ENCODE measurements around the gene APOL5.

- TF ChIP-seq, protein P1, sequence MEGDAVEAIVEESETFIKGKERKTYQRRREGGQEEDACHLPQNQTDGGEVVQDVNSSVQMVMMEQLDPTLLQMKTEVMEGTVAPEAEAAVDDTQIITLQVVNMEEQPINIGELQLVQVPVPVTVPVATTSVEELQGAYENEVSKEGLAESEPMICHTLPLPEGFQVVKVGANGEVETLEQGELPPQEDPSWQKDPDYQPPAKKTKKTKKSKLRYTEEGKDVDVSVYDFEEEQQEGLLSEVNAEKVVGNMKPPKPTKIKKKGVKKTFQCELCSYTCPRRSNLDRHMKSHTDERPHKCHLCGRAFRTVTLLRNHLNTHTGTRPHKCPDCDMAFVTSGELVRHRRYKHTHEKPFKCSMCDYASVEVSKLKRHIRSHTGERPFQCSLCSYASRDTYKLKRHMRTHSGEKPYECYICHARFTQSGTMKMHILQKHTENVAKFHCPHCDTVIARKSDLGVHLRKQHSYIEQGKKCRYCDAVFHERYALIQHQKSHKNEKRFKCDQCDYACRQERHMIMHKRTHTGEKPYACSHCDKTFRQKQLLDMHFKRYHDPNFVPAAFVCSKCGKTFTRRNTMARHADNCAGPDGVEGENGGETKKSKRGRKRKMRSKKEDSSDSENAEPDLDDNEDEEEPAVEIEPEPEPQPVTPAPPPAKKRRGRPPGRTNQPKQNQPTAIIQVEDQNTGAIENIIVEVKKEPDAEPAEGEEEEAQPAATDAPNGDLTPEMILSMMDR (IDR thresholded peaks at IDR 0.05), result no peak
- TF ChIP-seq EP300 (IDR thresholded peaks at IDR 0.05), result no peak
- no peak for TF ChIP-seq POLR2AphosphoS5 (IDR thresholded peaks at IDR 0.05)
Measured at GRCh38 chr22:35674335-35674734, 43.3 kb upstream of the APOL5 start.
